H1 (cell line): ENCODE results near the gene ACOT9. TPM values are rescaled to one million over a fixed set of nuclear protein-coding genes. Genes with fewer than 3 reads are reported as not detected.

Experiments
- ATF3 ChIP-seq: IDR thresholded peaks from 2 replicates; pipeline ENCODE4 v1.6.1; 2011; ENCODE audit warnings: low read depth, mild to moderate bottlenecking, low read length; ENCODE audit not compliant: insufficient read depth
- CHD7 ChIP-seq: fragments of 300-600 bp; sonication (generic); IDR thresholded peaks from 2 replicates; pipeline ENCODE4 v1.7.1; 2012; ENCODE audit warnings: low read length, moderate library complexity, mild to moderate bottlenecking, inconsistent platforms; ENCODE audit not compliant: insufficient replicate concordance
- EP300 ChIP-seq, 2 experiments: IDR thresholded peaks; 1 replicate in 1 of 2; 2 replicates in 1 of 2; pipeline ENCODE4 v1.6.1; 2011 to 2012; ENCODE audit warnings: low read depth in 2 of 2, low read length in 2 of 2, mild to moderate bottlenecking in 2 of 2, borderline replicate concordance in 1 of 2, inconsistent platforms in 1 of 2, moderate library complexity in 1 of 2
- JUN ChIP-seq: IDR thresholded peaks from 2 replicates; pipeline ENCODE4 v1.6.1; 2011; ENCODE audit warnings: low read depth, mild to moderate bottlenecking, improper control_type of control experiment, low read length
- KDM4A ChIP-seq: IDR thresholded peaks from one replicate; pipeline ENCODE4 v1.7.1; 2012; ENCODE audit warnings: low read depth, mild to moderate bottlenecking, moderate library complexity, low read length, inconsistent platforms; ENCODE audit not compliant: severe bottlenecking
- polyA plus RNA-seq, 7 experiments: library from polyadenylated mRNA; depleted of rRNA in 3 of 7; stranded (reverse) in 5 of 7; unstranded in 2 of 7; fragments of >200 nt in 5 of 7; fragments of 200-250 nt in 2 of 7; gene quantifications; 1 replicate in 5 of 7; 2 replicates in 1 of 7; 4 replicates in 1 of 7; pipeline versions ENCODE4 v1.2.1 to v1.2.3, GENCODE V29; 2011 to 2013; ENCODE audit warnings: missing spikeins in 2 of 7, mixed read lengths in 2 of 7
- total RNA-seq: library from RNA; stranded (reverse); fragmentation: NEBNext Ultra II Directional; extraction: Animal tissue kit (Norgen Biotek cat#: 25700); gene quantifications from 2 replicates; pipeline ENCODE4 v1.2.1, GENCODE V29; 2021

The ACOT9 gene
- total and polyA plus RNA-seq, 2 of the 8 experiments (the other 6 are each of a cell fraction or from before 2014, with no cell fraction given): 20.7 to 39.5 TPM

- TF ChIP-seq CHD7: no peak
- no peak for TF ChIP-seq EP300 (IDR thresholded peaks at IDR 0.05; ENCODE audit: borderline replicate concordance in 1 of 2, low read depth in 2 of 2, low read length in 2 of 2)
- no peak for TF ChIP-seq KDM4A
- TF ChIP-seq ATF3: no peak
- TF ChIP-seq JUN: no peak
Observed at GRCh38 chrX:23749576-23749975, 6.5 kb upstream of the ACOT9 start (continued).
